HepG2 (cell line): ENCODE measurements around the gene TTLL11. TPM values are rescaled to one million over a fixed set of nuclear protein-coding genes. Genes with fewer than 3 reads are reported as not detected.

ENCODE experiments used
- ATAC-seq: fragments of 200-7000 bp; cut with Tn5 transposase; 3 replicates; pipeline ENCODE4 v1.9.1; 2020; ENCODE audit warnings: mild to moderate bottlenecking, moderate library complexity
- BruUV-seq: library from RNA; stranded (reverse); fragments of 400-500 nt; replicated peaks from 2 replicates; lab custom pipeline; 2021; lab: Mats Ljungman, UMichigan
- CTCF ChIA-PET: fragments of 300-600 bp; formaldehyde crosslinking; extraction: SDS; loops from one replicate; lab custom pipeline; 2021; ENCODE audit warnings: low total read pairs, inconsistent platforms, low intra/inter-chr PET ratio; lab: Yijun Ruan, JAX
- POLR2A ChIA-PET: fragments of 350-600 bp; sonication (Branson Sonifier 250); formaldehyde crosslinking; loops from one replicate; lab custom pipeline; 2020; ENCODE audit warnings: antibody characterized with exemption, inconsistent platforms; lab: Yijun Ruan, JAX
- DNase-seq: peaks from one replicate; pipeline ENCODE4 v3.0.0-alpha.2; 2015; ENCODE audit warnings: low spot score
- FAIRE-seq: peaks from 3 replicates; lab custom pipeline; 2011; peaks lifted over from hg19 to GRCh38; lab: Jason Lieb, UNC
- H2AFZ ChIP-seq: one replicate; pipeline ENCODE4 v1.6.1; 2011; ENCODE audit warnings: low read length, inconsistent platforms
- H3K27ac ChIP-seq: fragments of 300-600 bp; 3 replicates; pipeline ENCODE4 v1.8.0; 2011; ENCODE audit warnings: mixed run types, mild to moderate bottlenecking, mixed read lengths, low read length, inconsistent platforms; ENCODE audit not compliant: insufficient read depth; ENCODE audit errors: extremely low read length
- H3K27me3 ChIP-seq, 2 experiments: fragments of 200-600 bp in 1 of 2; 2 replicates in 1 of 2; 3 replicates in 1 of 2; pipeline versions ENCODE4 v1.6.0 to v1.8.0; 2011; ENCODE audit warnings: low read length in 2 of 2, mild to moderate bottlenecking in 2 of 2, moderate library complexity in 2 of 2, inconsistent platforms in 1 of 2; ENCODE audit not compliant: insufficient read depth in 2 of 2, control insufficient read depth in 1 of 2
- H3K36me3 ChIP-seq, 2 experiments: fragments of 200-600 bp in 1 of 2; replicated peaks in 1 of 2; 2 replicates in 1 of 2; 3 replicates in 1 of 2; pipeline versions ENCODE4 v1.5.1 to v1.8.0; 2011; ENCODE audit warnings: low read length in 2 of 2, inconsistent platforms in 1 of 2; ENCODE audit not compliant: insufficient read depth in 2 of 2, control insufficient read depth in 1 of 2
- H3K4me1 ChIP-seq: 2 replicates; pipeline ENCODE4 v1.5.1; 2012; ENCODE audit warnings: low read length, inconsistent platforms; ENCODE audit not compliant: insufficient read depth
- H3K4me2 ChIP-seq: 2 replicates; pipeline ENCODE4 v1.6.0; 2011; ENCODE audit warnings: low read depth, low read length, inconsistent platforms
- H3K4me3 ChIP-seq, 3 experiments: fragments of 200-600 bp in 1 of 3; sonication (generic), shearing (Covaris generic) in 1 of 3; replicated peaks in 1 of 3; 2 replicates each; pipeline ENCODE4 v1.5.1; 2011 to 2016; ENCODE audit warnings: low read length in 3 of 3, inconsistent platforms in 2 of 3, low read depth in 2 of 3, mild to moderate bottlenecking in 2 of 3, control low read depth in 1 of 3, mixed read lengths in 1 of 3; ENCODE audit not compliant: insufficient read depth in 1 of 3
- H3K79me2 ChIP-seq: one replicate; pipeline ENCODE4 v1.6.1; 2011; ENCODE audit warnings: low read length, inconsistent platforms; ENCODE audit not compliant: insufficient read depth
- H3K9ac ChIP-seq: 2 replicates; pipeline ENCODE4 v1.6.0; 2011; ENCODE audit warnings: mild to moderate bottlenecking, low read depth, low read length, inconsistent platforms; ENCODE audit not compliant: insufficient read depth
- H3K9me3 ChIP-seq: 2 replicates; pipeline ENCODE4 v1.5.1; 2012; ENCODE audit warnings: mild to moderate bottlenecking, low read length
- H4K20me1 ChIP-seq: 2 replicates; pipeline ENCODE4 v1.6.0; 2011; ENCODE audit warnings: inconsistent platforms, mild to moderate bottlenecking, low read length, moderate library complexity; ENCODE audit not compliant: insufficient read depth
- HOXA5 ChIP-seq: sonication (generic); formaldehyde crosslinking; IDR thresholded peaks from 2 replicates; pipeline ENCODE4 v1.4.0; 2020; ENCODE audit warnings: missing genetic modification reagents
- KLF13 ChIP-seq: sonication (generic); formaldehyde crosslinking; IDR thresholded peaks from 2 replicates; pipeline ENCODE4 v1.4.0; 2020; ENCODE audit warnings: mild to moderate bottlenecking, missing genetic modification reagents
- ZFY ChIP-seq: sonication (generic); formaldehyde crosslinking; IDR thresholded peaks from 2 replicates; pipeline ENCODE4 v1.4.0; 2020; ENCODE audit warnings: missing genetic modification reagents
- ZKSCAN5 ChIP-seq: sonication (generic); formaldehyde crosslinking; IDR thresholded peaks from 2 replicates; pipeline ENCODE4 v1.5.1; 2020; ENCODE audit warnings: mild to moderate bottlenecking, missing genetic modification reagents
- ZNF180 ChIP-seq: sonication (generic); formaldehyde crosslinking; IDR thresholded peaks from 2 replicates; pipeline ENCODE4 v1.4.0; 2020; ENCODE audit warnings: low read depth, missing genetic modification reagents, borderline replicate concordance
- ZNF713 ChIP-seq: sonication (generic); formaldehyde crosslinking; IDR thresholded peaks from 2 replicates; pipeline ENCODE4 v1.4.0; 2020; ENCODE audit warnings: mild to moderate bottlenecking, missing genetic modification reagents
- WGBS: methylation state at CpG from one replicate; pipeline ENCODE4 v1.1.6; 2017; ENCODE audit warnings: low lambda C conversion rate; 5-methylcytosine and 5-hydroxymethylcytosine counted together
- in situ Hi-C: cut with HindIII; loops from 2 replicates; pipeline ENCODE4 v1.10.0; 2017; ENCODE audit warnings: low pct_unique_long_range_greater_than_20kb; ENCODE audit not compliant: extremely low pct_ligation_motif_present
- intact Hi-C: fragments of 100-400 bp; cut with micrococcal nuclease; formaldehyde crosslinking; loops from one replicate; pipeline ENCODE4 v1.10.0; 2022; ENCODE audit not compliant: unreplicated experiment
- polyA plus RNA-seq, 8 experiments: library from polyadenylated mRNA; depleted of rRNA in 3 of 8; stranded (reverse) in 7 of 8; unstranded in 1 of 8; fragments of >200 nt; fragmentation: Illumina TruSeq in 4 of 8; extraction: Trizol in 4 of 8; gene quantifications; 2 replicates each; pipeline versions ENCODE4 v1.2.1 to v1.2.3, GENCODE V29; 2011 to 2016; ENCODE audit warnings: low read depth in 4 of 8, missing spikeins in 1 of 8, mixed read lengths in 1 of 8; ENCODE audit not compliant: insufficient read depth in 1 of 8
- total RNA-seq, 5 experiments: library from RNA; depleted of rRNA; stranded (reverse); fragments of >200 nt; fragmentation: Illumina TruSeq; extraction: Trizol; gene quantifications; 2 replicates each; pipeline ENCODE4 v1.2.3, GENCODE V29; 2016; ENCODE audit warnings: low read depth in 1 of 5
- TF ChIP-seq, protein P1 (sequence below): sonication (generic); formaldehyde crosslinking; IDR thresholded peaks from 2 replicates; pipeline ENCODE4 v1.4.0; 2020; ENCODE audit warnings: mild to moderate bottlenecking, missing genetic modification reagents
- TF ChIP-seq, protein P2 (sequence below): sonication (generic); formaldehyde crosslinking; IDR thresholded peaks from 2 replicates; pipeline ENCODE4 v1.4.0; 2020; ENCODE audit warnings: mild to moderate bottlenecking, missing genetic modification reagents

Gene TTLL11
- total and polyA plus RNA-seq, 2 of the 13 experiments (the other 11 are each of a cell fraction or from before 2014, with no cell fraction given): 4.5 to 5.2 TPM

DNA sequence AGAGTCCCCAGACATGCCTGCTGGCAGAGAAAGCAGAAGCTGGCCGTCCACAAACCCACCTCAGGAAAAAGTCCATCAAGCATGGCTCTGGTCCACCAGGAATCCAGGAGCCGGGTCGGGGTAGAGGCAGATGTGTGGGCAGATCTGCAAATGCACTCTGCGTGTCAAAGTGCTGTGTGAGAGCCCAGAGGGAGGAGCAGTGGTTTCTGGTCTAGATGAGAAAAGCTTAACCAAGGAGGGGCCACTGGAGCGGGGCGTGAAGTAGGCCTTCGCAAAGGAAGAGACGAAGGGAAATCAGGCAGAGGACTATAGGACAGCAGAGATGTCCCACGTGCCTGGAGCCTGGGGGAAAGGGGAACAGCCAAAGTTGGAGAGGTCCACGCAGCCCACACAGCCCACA lies 40.0 kb downstream of the TTLL11 start (continued):
- TF ChIP-seq ZNF180 (CRISPR knock-in tag) (no peak), HOXA5 (CRISPR knock-in tag) (no peak)

DNA sequence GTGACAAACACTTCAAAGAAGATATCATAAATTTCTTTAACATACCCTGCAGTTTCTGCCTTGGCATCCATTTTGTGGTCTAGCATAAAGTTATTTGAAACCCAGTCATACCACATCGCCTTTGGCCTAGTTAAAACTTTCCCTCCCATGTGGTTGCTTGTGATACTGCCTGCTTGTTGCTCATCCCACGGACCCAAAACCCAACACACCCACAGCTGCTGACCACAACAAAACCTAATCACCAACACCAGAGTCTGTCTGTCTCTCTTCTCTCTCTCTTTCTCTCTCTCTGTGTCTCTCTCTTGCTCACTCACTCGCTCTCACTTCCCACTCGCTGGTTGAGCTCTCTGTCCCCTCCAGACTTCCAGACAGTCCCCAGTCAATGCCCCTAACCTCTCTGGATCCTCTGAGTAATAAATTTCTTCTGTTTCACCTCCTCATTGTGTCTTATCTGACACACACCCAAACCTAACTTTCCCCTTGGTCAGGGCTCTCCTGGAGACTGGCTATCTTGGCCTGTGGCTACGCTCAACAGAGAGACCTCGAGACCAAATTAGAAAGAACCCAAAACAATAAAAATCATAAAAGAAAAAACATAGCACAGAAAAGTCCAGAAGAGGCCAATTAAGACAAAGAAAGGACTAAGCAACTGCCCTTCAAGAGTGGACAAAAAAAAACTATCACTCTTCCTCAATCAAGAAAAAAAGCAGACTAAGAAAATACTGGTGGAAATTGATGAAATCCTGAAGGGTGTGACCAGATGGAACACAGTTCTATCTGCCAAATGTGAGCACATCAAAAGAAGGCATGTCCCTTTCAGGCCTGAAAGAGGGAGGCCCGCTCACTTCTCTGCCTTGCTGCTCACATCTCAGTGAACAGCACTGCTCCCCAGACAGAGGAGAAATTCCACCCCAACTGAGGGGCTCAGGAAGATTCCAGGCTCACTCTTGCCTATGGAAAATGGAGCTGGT lies 41.5 kb downstream of the TTLL11 start:
- H3K27ac ChIP-seq: no peak overlapping the region
- CTCF ChIA-PET: no interaction called here
- TF ChIP-seq ZNF713 (CRISPR knock-in tag) (no peak), KLF13 (CRISPR knock-in tag) (no peak), ZFY (CRISPR knock-in tag) (no peak), ZKSCAN5 (CRISPR knock-in tag) (no peak)
- TF ChIP-seq, protein P1, sequence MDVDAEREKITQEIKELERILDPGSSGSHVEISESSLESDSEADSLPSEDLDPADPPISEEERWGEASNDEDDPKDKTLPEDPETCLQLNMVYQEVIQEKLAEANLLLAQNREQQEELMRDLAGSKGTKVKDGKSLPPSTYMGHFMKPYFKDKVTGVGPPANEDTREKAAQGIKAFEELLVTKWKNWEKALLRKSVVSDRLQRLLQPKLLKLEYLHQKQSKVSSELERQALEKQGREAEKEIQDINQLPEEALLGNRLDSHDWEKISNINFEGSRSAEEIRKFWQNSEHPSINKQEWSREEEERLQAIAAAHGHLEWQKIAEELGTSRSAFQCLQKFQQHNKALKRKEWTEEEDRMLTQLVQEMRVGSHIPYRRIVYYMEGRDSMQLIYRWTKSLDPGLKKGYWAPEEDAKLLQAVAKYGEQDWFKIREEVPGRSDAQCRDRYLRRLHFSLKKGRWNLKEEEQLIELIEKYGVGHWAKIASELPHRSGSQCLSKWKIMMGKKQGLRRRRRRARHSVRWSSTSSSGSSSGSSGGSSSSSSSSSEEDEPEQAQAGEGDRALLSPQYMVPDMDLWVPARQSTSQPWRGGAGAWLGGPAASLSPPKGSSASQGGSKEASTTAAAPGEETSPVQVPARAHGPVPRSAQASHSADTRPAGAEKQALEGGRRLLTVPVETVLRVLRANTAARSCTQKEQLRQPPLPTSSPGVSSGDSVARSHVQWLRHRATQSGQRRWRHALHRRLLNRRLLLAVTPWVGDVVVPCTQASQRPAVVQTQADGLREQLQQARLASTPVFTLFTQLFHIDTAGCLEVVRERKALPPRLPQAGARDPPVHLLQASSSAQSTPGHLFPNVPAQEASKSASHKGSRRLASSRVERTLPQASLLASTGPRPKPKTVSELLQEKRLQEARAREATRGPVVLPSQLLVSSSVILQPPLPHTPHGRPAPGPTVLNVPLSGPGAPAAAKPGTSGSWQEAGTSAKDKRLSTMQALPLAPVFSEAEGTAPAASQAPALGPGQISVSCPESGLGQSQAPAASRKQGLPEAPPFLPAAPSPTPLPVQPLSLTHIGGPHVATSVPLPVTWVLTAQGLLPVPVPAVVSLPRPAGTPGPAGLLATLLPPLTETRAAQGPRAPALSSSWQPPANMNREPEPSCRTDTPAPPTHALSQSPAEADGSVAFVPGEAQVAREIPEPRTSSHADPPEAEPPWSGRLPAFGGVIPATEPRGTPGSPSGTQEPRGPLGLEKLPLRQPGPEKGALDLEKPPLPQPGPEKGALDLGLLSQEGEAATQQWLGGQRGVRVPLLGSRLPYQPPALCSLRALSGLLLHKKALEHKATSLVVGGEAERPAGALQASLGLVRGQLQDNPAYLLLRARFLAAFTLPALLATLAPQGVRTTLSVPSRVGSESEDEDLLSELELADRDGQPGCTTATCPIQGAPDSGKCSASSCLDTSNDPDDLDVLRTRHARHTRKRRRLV (CRISPR knock-in tag): no peak
- TF ChIP-seq, protein P2, sequence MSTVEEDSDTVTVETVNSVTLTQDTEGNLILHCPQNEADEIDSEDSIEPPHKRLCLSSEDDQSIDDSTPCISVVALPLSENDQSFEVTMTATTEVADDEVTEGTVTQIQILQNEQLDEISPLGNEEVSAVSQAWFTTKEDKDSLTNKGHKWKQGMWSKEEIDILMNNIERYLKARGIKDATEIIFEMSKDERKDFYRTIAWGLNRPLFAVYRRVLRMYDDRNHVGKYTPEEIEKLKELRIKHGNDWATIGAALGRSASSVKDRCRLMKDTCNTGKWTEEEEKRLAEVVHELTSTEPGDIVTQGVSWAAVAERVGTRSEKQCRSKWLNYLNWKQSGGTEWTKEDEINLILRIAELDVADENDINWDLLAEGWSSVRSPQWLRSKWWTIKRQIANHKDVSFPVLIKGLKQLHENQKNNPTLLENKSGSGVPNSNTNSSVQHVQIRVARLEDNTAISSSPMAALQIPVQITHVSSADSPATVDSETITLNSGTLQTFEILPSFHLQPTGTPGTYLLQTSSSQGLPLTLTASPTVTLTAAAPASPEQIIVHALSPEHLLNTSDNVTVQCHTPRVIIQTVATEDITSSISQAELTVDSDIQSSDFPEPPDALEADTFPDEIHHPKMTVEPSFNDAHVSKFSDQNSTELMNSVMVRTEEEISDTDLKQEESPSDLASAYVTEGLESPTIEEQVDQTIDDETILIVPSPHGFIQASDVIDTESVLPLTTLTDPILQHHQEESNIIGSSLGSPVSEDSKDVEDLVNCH (CRISPR knock-in tag): no peak

More for the DNA sequence above, 41.5 kb downstream of the TTLL11 start:
- Histone ChIP-seq H3K4me3 (no peak overlapping the region), H3K9me3 (no peaks in the 10 kb centered on the region), H3K9ac (no peak overlapping the region), H3K79me2 (no peaks in the 10 kb centered on the region), H3K4me1 (no peaks in the 10 kb centered on the region), H3K27me3 (no peaks in the 10 kb centered on the region), H3K4me2 (no peak overlapping the region), H3K36me3 (no peaks in the 10 kb centered on the region), H2AFZ (no peak overlapping the region), H4K20me1 (no peaks in the 10 kb centered on the region)
- ATAC-seq (no peak), DNase-seq (no peak), FAIRE-seq (no peak)
- in situ Hi-C loops: no loop called here
- POLR2A ChIA-PET: no interaction called here
- BruUV-seq: no TSS peak
- intact Hi-C loops: no loop called here
- 90% methylated on average over 7 of the region's 7 CpGs for WGBS
